NCI-H82 treated with DMSO at 0.1 percent for 48 hours (cell line): ENCODE measurements around the gene ELK3.
A peak's percentile ranks its signal among the peaks of the same experiment; 100 is the strongest.

Source experiments
- DNase-seq: peaks from one replicate; lab custom pipeline; 2025; ENCODE audit not compliant: unreplicated experiment; lab: John Stamatoyannopoulos, UW

ELK3 gene

GRCh38 chr12:96234591-96235483 lies 40.7 kb downstream of the ELK3 start:
- DNase-seq: no peak

GRCh38 chr12:96235484-96235826 lies 41.3 kb downstream of the ELK3 start:
- no peak for DNase-seq

GRCh38 chr12:96236221-96236822 lies 42.1 kb downstream of the ELK3 start:
- DNase-seq: no peak

- no peak for DNase-seq
Measured at GRCh38 chr12:96237035-96237434, 42.9 kb downstream of the ELK3 start.

- no peak for DNase-seq
Measured at GRCh38 chr12:96237465-96238077, 43.4 kb downstream of the ELK3 start.

- DNase-seq: no peak
Measured at GRCh38 chr12:96238336-96239047, 44.3 kb downstream of the ELK3 start.

GRCh38 chr12:96239711-96240635 lies 45.8 kb downstream of the ELK3 start:
- no peak for DNase-seq

GRCh38 chr12:96240656-96241055 lies 46.5 kb downstream of the ELK3 start:
- no peak for DNase-seq

GRCh38 chr12:96241431-96241830 lies 47.3 kb downstream of the ELK3 start:
- no peak for DNase-seq

GRCh38 chr12:96241846-96242256 lies 47.7 kb downstream of the ELK3 start:
- no peak for DNase-seq

GRCh38 chr12:96242597-96242996 lies 48.4 kb downstream of the ELK3 start:
- no peak for DNase-seq

GRCh38 chr12:96244826-96245225 lies 50.7 kb downstream of the ELK3 start:
- DNase-seq: no peak

GRCh38 chr12:96246926-96247505 lies 52.8 kb downstream of the ELK3 start:
- DNase-seq: no peak

- no peak for DNase-seq
Measured at GRCh38 chr12:96247563-96247962, 53.4 kb downstream of the ELK3 start.

- no peak for DNase-seq
Measured at GRCh38 chr12:96248136-96248931, 54.2 kb downstream of the ELK3 start.

GRCh38 chr12:96249196-96250118 lies 55.3 kb downstream of the ELK3 start:
- DNase-seq: peak; percentile 13

GRCh38 chr12:96250119-96250685 lies 56.0 kb downstream of the ELK3 start:
- DNase-seq: no peak

- no peak for DNase-seq
Measured at GRCh38 chr12:96255077-96255476, 60.9 kb downstream of the ELK3 start.
